NCI-H2227 (cell line): Measurements from ENCODE around the gene DOCK7.
"Not testable (repeated sequence)": the region's sequence is repeated elsewhere in the genome, so short reads cannot be mapped to it uniquely, and the experiment has no call there.

ENCODE experiments used
- DNase-seq: peaks from one replicate; lab custom pipeline; 2025; ENCODE audit not compliant: unreplicated experiment; lab: John Stamatoyannopoulos, UW

DOCK7 gene

GRCh38 chr1:62541048-62541447 is 147.1 kb downstream of the DOCK7 start:
- DNase-seq = no peak

DNA sequence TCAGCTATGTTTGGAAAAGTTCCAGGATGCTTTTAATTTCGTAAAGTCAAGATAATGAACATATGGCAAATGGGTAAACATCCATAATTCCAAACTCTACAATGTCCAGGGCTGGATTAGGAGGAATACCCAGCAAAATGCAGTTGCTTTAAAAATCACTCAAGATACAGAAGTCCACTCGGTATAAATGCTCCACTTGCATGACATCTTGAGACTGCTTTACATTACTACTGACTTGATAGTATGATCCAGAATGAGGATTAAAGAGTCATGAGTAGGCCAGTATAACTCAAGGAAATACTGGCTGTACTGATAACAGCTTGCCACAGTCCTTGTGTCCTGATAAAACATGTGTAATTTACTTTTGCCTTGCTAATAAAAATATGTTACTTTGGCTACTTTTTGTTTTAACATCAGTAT is 149.1 kb downstream of the DOCK7 start:
- DNase-seq = no peak

DNA sequence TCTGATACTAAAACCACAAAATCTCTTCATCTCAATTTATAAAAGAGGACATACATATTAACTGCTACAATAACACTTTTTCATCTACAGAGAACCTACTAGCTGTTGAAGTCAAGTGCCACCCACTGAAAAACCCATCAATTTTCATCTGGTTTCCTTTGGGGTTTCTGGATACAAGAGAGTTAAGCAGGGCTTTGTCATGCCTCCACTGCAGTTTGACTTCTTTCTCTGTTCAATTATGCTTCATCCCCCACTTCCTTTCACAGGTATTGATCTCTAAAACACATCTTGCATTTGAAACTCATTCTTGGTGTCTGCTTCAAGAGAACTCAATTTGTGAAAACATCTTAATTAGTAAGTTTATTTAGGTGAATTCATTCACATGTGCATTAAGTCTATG is 151.3 kb downstream of the DOCK7 start:
- no peak for DNase-seq

GRCh38 chr1:62530516-62531154 is 157.6 kb downstream of the DOCK7 start:
- peak; percentile 70 for DNase-seq

DNA sequence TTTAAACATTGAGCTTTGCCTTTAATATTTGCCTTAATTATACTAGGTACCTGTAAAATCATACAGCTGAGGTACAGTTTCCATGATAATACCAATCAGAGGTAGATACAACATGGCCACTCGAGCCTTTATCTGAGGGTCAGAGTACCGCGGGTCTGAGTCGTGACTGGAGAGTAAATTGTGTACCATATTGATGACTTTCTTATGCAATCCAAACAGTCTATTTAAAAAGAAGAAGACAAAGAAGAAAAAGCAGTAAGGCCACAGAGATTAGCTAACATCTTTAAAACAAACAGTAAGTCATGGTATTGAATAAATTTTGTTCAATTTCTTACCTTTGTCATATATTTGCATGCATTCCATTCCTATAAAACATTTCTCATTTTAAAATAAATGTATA is 159.0 kb downstream of the DOCK7 start:
- no peak for DNase-seq

- DNase-seq = no peak
Observed at GRCh38 chr1:62528015-62528414, 160.2 kb downstream of the DOCK7 start.

DNA sequence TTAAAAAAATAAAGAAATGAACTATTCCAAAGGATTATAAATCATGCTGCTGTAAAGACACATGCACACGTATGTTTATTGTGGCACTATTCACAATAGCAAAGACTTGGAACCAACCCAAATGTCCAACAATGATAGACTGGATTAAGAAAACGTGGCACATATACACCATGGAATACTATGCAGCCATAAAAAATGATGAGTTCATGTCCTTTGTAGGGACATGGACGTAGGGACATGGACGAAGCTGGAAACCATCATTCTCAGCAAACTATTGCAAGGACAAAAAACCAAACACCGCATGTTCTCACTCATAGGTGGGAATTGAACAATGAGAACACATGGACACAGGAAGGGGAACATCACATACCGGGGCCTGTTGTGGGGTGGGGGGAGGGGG is 160.8 kb downstream of the DOCK7 start:
- DNase-seq = not testable (repeated sequence)

- no peak for DNase-seq
Observed at GRCh38 chr1:62523860-62524259, 164.3 kb downstream of the DOCK7 start.

DNA sequence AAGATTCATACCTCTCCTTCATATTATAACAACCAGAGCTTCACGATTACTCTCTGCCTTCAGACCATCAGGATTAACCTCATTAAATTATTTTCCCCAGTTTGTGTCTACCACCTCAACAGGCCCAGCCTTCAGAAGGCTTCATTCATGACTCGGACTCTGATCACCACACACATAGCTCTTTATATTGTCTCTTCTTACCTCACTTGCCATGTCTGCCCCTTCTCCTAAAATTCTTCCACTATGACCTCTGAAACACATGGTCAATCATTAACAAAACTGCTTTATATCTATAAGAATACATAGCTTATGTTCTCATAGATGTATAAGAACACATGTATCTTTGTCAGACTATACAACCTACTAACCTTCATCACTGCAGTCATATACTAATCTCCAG is 171.6 kb downstream of the DOCK7 start:
- no peak for DNase-seq

DNA sequence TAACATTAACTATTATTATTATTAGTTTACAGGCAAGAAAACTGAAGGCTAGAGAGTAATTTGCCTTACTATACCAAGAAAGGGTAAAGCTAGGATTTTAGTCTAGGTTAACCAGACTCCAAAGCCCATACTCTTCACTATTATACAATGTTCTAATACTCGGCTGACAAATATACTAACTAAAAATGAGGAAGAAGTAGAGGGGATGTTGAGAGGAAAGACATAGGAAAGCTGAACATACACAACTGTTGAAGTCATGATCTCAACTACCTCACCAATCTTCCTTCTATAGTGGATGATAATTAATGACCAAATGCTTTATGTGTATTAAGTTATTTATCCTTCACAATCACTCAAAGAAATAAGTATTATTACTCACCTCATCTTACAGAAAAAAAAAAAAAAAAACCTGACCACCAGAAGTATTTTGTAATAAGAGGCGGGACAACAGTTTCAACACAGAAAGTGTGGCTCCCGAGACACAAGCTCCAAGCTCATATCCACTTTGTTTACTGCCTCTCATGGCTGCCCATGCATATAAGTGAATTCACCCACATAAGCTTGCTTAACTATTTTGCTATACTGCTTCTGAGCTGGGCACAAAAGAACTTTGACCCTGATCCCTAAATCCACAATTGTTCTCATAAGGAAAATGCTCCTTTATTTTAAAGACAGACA is 173.3 kb downstream of the DOCK7 start:
- no peak for DNase-seq

GRCh38 chr1:62513013-62513412 is 175.2 kb downstream of the DOCK7 start:
- DNase-seq = no peak

GRCh38 chr1:62509028-62509427 is 179.2 kb downstream of the DOCK7 start:
- no peak for DNase-seq

DNA sequence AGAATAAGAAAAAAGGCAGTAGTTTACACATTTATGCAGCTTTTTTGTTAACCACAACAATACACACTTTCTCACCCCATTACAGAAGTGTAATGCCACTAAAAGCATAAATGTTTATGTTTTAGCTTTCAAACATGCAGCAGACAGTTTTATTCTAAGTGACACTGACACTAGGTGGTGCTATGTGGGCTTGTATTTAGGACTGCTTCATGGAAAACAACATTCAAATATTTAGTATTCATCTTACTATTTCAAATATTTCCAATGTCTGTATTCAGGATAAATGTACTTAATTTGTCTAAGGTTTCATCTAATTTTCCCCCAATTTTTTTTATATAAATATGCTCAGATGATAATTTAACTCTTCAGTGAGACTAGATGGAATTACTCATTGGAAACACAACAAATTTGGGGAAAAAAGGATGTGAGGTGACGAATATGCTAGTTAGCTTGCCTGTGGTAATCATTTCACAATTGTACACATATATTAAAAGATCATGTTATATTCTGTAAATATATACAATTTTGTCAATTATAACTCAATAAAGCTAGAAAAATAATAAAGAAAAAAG is 179.9 kb downstream of the DOCK7 start:
- DNase-seq = peak; percentile 42

- DNase-seq = no peak
Observed at GRCh38 chr1:62500210-62500609, 188.0 kb downstream of the DOCK7 start.

- DNase-seq = no peak
Observed at GRCh38 chr1:62494137-62494536, 194.0 kb downstream of the DOCK7 start.

- DNase-seq = no peak
Observed at GRCh38 chr1:62493656-62494055, 194.5 kb downstream of the DOCK7 start.

GRCh38 chr1:62492521-62492920 is 195.7 kb downstream of the DOCK7 start:
- DNase-seq = no peak

GRCh38 chr1:62487956-62488355 is 200.2 kb downstream of the DOCK7 start:
- DNase-seq = no peak

DNA sequence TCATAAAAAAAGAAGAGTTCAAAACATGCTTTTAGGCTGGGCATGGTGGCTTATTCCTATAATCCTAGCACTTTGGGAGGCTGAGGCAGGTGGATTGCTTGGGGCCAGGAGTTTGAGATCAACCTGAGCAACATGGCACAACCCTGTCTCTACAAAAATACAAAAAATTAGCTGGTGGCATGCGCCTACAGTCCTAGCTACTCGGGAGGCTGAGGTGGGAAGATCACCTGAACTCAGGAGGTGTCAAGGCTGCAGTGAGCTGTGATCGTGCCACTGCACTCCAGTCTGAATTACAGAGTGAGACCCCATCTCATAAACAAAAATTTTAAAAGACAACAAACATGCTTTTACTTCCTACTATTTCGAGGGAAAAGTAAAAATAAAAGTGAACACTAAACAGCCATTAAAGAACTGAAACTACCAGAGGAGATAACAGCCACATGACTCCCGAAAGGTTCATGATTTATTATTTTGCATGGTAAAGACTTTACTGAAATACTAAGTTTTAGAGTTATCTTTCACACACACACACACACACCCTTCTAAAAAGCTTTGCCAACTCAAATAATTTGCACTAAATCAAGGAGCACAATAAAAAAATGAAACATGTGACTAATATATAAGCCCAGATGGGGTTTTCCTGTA is 203.2 kb downstream of the DOCK7 start:
- DNase-seq = no peak

- no peak for DNase-seq
Observed at GRCh38 chr1:62481681-62482080, 206.5 kb downstream of the DOCK7 start.

DNA sequence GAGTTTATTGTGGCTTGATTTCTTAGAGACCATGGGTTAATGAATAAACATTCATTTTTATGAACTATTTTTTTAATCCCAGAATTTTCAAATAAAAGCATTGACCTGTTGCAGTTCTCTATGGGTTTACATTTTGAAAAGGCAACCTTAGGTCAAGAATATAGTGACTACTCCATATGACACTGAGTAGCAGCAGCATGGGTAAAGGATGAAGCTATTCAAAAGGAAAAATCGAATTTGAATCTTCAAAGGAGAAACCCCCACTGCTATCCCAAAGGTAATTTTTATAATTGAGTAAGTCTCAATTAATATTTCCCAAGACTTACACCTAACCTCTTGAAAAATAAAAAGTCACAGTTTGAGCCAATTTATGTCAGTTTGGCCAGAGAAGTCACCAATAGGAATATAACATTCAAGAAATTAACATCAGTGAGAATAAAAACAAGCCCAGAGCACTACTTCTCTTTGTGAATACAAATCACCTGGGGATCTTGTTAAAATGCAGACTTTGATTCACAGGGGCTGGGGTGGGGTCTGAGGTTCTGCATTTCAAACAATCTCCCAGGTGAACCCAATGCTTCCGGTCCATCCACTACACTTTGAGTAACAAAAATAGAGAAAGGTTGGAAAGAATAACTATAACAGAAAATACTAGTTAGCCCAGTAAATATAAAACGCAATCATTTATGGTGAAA is 211.5 kb downstream of the DOCK7 start:
- no peak for DNase-seq
